Chondrocyte (in vitro differentiated cells): Measurements from ENCODE around the gene CTNNBL1. TPM values are rescaled to one million over a fixed set of nuclear protein-coding genes. Genes with fewer than 3 reads are reported as not detected.

Experiments
- DNase-seq: peaks from one replicate; pipeline ENCODE4 v3.0.0; 2021; ENCODE audit warnings: mixed read lengths, low spot score
- H3K27ac Mint-ChIP-seq: one replicate; pipeline ENCODE4 v1.8.0; 2021; ENCODE audit warnings: mild to moderate bottlenecking, moderate library complexity, mixed read lengths; ENCODE audit not compliant: unreplicated experiment
- H3K27me3 Mint-ChIP-seq: 2 replicates; pipeline ENCODE4 v1.8.0; 2021; ENCODE audit warnings: low read depth, mixed read lengths
- H3K36me3 Mint-ChIP-seq: 2 replicates; pipeline ENCODE4 v1.8.0; 2021; ENCODE audit warnings: low read depth, mixed read lengths
- H3K4me1 Mint-ChIP-seq: 2 replicates; pipeline ENCODE4 v1.8.0; 2021; ENCODE audit warnings: low read depth, mild to moderate bottlenecking, mixed read lengths
- H3K4me3 Mint-ChIP-seq: one replicate; pipeline ENCODE4 v1.8.0; 2021; ENCODE audit warnings: mild to moderate bottlenecking, moderate library complexity, mixed read lengths; ENCODE audit not compliant: unreplicated experiment
- H3K9me3 Mint-ChIP-seq: 2 replicates; pipeline ENCODE4 v1.8.0; 2021; ENCODE audit warnings: low read depth, mixed read lengths
- total RNA-seq: library from RNA; stranded (reverse); gene quantifications from 3 replicates; pipeline ENCODE4 v1.2.1, GENCODE V29; 2021
- TF ChIP-seq, protein P1 (sequence below): fragments of 200-600 bp; sonication (generic); IDR thresholded peaks from 2 replicates; pipeline ENCODE4 v1.5.0; 2021; ENCODE audit warnings: antibody characterized with exemption, mild to moderate bottlenecking, moderate library complexity

Gene CTNNBL1
- total RNA-seq, 1 donor from 2014 or later: 36.0 TPM

DNA sequence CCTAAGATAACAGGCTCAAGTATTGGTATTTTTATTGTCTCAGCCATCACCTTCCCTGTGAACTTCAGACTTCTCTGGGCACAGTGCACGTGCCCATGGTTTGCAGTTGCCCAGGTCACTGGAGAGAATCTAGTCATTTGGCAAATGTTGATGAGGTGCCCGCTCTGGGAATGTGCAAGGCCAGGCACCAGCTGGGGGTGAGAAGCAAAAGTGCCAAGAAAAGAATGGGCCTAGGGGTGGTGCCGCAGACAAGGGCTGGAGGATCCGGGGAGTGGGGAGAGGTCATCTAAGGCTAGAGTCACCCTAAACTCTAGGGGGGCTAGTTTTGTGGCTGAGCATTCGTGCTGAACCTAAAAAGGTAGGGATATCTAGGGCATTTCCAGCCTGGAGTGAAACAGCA lies 152.0 kb downstream of the CTNNBL1 start:
- H3K9me3 Mint-ChIP-seq: no peaks in the 10 kb centered on the region
- no peak overlapping the region for H3K4me3 Mint-ChIP-seq
- H3K36me3 Mint-ChIP-seq: peaks cover 19% of the 10 kb centered on the region
- no peaks in the 10 kb centered on the region for H3K4me1 Mint-ChIP-seq
- no peak for DNase-seq
- H3K27me3 Mint-ChIP-seq: no peaks in the 10 kb centered on the region
- TF ChIP-seq, protein P1, sequence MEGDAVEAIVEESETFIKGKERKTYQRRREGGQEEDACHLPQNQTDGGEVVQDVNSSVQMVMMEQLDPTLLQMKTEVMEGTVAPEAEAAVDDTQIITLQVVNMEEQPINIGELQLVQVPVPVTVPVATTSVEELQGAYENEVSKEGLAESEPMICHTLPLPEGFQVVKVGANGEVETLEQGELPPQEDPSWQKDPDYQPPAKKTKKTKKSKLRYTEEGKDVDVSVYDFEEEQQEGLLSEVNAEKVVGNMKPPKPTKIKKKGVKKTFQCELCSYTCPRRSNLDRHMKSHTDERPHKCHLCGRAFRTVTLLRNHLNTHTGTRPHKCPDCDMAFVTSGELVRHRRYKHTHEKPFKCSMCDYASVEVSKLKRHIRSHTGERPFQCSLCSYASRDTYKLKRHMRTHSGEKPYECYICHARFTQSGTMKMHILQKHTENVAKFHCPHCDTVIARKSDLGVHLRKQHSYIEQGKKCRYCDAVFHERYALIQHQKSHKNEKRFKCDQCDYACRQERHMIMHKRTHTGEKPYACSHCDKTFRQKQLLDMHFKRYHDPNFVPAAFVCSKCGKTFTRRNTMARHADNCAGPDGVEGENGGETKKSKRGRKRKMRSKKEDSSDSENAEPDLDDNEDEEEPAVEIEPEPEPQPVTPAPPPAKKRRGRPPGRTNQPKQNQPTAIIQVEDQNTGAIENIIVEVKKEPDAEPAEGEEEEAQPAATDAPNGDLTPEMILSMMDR: no peak
- H3K27ac Mint-ChIP-seq: no peak overlapping the region

DNA sequence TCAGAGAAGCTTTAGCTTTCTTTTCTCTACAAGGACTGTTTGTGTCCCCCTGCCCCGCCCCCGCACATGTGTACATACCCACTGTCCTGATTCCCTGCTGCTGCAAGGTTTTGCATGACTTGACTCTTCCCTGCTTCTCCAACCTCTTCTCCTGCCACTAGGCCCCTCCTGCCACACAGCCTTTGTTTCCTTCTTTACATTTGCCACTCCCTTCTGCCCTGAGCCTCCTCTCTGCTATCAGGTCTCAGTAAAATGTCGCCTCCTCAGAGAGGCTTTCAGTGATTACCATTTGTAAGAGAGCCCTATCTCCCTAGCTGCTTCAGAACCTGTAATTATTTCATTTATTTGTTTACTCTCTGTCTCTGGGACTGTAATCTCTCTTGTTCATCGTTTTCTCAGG lies 152.7 kb downstream of the CTNNBL1 start:
- Mint-ChIP-seq H3K36me3 (peaks cover 18% of the 10 kb centered on the region), H3K9me3 (no peaks in the 10 kb centered on the region), H3K27ac (no peak overlapping the region), H3K4me3 (no peak overlapping the region), H3K4me1 (no peaks in the 10 kb centered on the region), H3K27me3 (no peaks in the 10 kb centered on the region)
- DNase-seq: no peak
- TF ChIP-seq, protein P1: no peak

DNA sequence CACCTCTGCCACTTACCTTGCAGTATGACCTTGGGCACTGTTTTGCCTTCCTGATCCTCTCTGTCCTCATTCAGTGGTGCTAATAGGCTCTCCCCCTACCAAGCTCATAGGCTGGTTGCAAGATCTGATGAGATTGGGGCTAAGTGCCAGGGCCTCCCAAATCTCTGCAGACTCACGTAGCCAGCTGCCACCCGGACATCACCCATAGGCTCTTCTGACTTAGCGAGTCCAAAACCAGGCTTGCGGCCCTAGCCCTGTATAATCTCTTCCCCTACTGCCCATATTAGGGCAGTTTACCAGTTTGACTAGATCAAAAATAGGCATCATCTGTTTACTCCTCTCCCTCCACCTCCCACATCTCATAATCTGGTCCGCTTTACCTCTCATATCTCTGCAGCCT lies 154.9 kb downstream of the CTNNBL1 start:
- DNase-seq: no peak
- Mint-ChIP-seq H3K4me1 (no peaks in the 10 kb centered on the region), H3K27me3 (no peaks in the 10 kb centered on the region), H3K9me3 (no peaks in the 10 kb centered on the region), H3K4me3 (no peak overlapping the region), H3K36me3 (peaks cover 7% of the 10 kb centered on the region), H3K27ac (no peak overlapping the region)
- TF ChIP-seq, protein P1: no peak

DNA sequence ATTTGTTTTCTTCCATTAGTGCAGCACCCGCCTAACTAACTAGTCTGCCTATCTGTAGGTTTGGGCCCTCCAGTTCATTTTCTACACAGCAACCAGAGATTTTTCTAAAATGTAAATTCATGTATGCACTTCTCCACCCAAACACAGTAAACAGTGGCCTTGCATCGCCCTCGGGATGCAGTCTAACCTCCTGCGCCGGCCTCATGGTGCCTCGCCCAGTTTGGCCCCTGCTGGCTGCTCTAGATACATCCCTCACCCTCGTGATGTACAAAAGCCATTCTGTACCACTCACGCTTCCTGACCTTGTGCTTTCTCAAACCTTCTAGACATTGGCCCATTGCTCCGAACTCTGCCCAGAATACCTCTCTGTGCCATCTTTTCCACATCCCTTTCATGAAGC lies 155.3 kb downstream of the CTNNBL1 start:
- Mint-ChIP-seq H3K9me3 (no peaks in the 10 kb centered on the region), H3K4me3 (no peak overlapping the region), H3K27me3 (no peaks in the 10 kb centered on the region), H3K36me3 (peaks cover 7% of the 10 kb centered on the region), H3K4me1 (no peaks in the 10 kb centered on the region), H3K27ac (no peak overlapping the region)
- DNase-seq: no peak
- TF ChIP-seq, protein P1: no peak

DNA sequence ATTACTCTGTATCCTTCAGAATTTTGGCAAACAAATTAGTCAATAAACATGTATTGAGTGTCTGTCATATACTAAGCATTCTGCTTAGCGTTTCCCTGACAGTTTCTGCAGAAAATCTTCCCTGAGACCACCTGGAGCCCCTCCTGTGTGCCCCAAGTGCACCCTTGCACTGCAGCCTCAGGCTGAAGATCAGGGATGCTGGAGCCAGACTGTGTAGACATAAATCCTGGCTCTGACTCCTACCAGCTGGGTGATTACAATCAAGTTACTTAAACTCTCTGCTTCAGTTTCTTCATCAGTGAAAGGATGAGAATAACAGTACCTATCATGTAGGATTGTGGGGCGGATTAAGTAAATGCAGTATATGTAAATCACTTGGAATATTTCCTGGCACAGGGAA lies 155.7 kb downstream of the CTNNBL1 start:
- no peaks in the 10 kb centered on the region for H3K9me3 Mint-ChIP-seq
- DNase-seq: no peak
- TF ChIP-seq, protein P1: no peak
- H3K4me3 Mint-ChIP-seq: no peak overlapping the region
- peaks cover 7% of the 10 kb centered on the region for H3K36me3 Mint-ChIP-seq
- H3K4me1 Mint-ChIP-seq: no peaks in the 10 kb centered on the region
- H3K27ac Mint-ChIP-seq: no peak overlapping the region
- H3K27me3 Mint-ChIP-seq: no peaks in the 10 kb centered on the region
